ENCODE results near the gene PRR33.
"Not testable (repeated sequence)": the region's sequence is repeated elsewhere in the genome, so short reads cannot be mapped to it uniquely, and the experiment has no call there.

The PRR33 gene

GRCh38 chr11:1875093-1875850 is 16.4 kb downstream of the PRR33 start:
- H3F3A ChIP-seq (ENCODE audit: control insufficient read depth, insufficient read depth), result no peaks in the 10 kb centered on the region
- H3K79me2 ChIP-seq (ENCODE audit: control insufficient read depth, low read length), result peaks cover 16% of the 10 kb centered on the region
- no peak overlapping the region for H3K4me3 ChIP-seq (ENCODE audit: low read length)
- TF ChIP-seq EZH2phosphoT487 (IDR thresholded peaks at IDR 0.05; ENCODE audit: borderline replicate concordance, low read length) (no peak), CTCF (IDR thresholded peaks at IDR 0.05; ENCODE audit: low read depth, low read length, poor library complexity, severe bottlenecking) (no peak)
- H3K9me2 ChIP-seq (replicated peaks; ENCODE audit: control insufficient read depth, low read length), result no peaks in the 10 kb centered on the region
- no peaks in the 10 kb centered on the region for H3K27me3 ChIP-seq (ENCODE audit: control insufficient read depth, low read length)
- no peak overlapping the region for H3K4me2 ChIP-seq (ENCODE audit: low read length)
- no peaks in the 10 kb centered on the region for H3K36me3 ChIP-seq (ENCODE audit: control insufficient read depth, low read length)
- H3K9me3 ChIP-seq (ENCODE audit: control insufficient read depth, insufficient read depth, low read length), result no peaks in the 10 kb centered on the region
- H3K4me1 ChIP-seq (ENCODE audit: control insufficient read depth, low read length), result no peaks in the 10 kb centered on the region; the same call in 1 of the 2 replicates
- H4K20me1 ChIP-seq (ENCODE audit: control insufficient read depth, insufficient read depth, low read depth, low read length), result peaks cover 6% of the 10 kb centered on the region
- H3K27ac ChIP-seq (ENCODE audit: low read depth, low read length), result no peak overlapping the region

GRCh38 chr11:1874441-1875092 is 17.1 kb downstream of the PRR33 start:
- not testable (repeated sequence) for H3K27me3 ChIP-seq (ENCODE audit: control insufficient read depth, low read length); H3K9me3 ChIP-seq (ENCODE audit: control insufficient read depth, insufficient read depth, low read length); H4K20me1 ChIP-seq (ENCODE audit: control insufficient read depth, insufficient read depth, low read depth, low read length); H3K4me2 ChIP-seq (ENCODE audit: low read length); H3K9me2 ChIP-seq (replicated peaks; ENCODE audit: control insufficient read depth, low read length); H3F3A ChIP-seq (ENCODE audit: control insufficient read depth, insufficient read depth); H3K27ac ChIP-seq (ENCODE audit: low read depth, low read length); H3K36me3 ChIP-seq (ENCODE audit: control insufficient read depth, low read length); H3K4me3 ChIP-seq (ENCODE audit: low read length); H3K4me1 ChIP-seq (ENCODE audit: control insufficient read depth, low read length)
- H3K79me2 ChIP-seq (ENCODE audit: control insufficient read depth, low read length), result peaks cover 16% of the 10 kb centered on the region

GRCh38 chr11:1873813-1874150 is 17.9 kb downstream of the PRR33 start:
- not testable (repeated sequence) for H3K4me1 ChIP-seq (ENCODE audit: control insufficient read depth, low read length); H3F3A ChIP-seq (ENCODE audit: control insufficient read depth, insufficient read depth); H3K4me2 ChIP-seq (ENCODE audit: low read length); H3K9me3 ChIP-seq (ENCODE audit: control insufficient read depth, insufficient read depth, low read length); H3K4me3 ChIP-seq (ENCODE audit: low read length); H4K20me1 ChIP-seq (ENCODE audit: control insufficient read depth, insufficient read depth, low read depth, low read length); H3K27me3 ChIP-seq (ENCODE audit: control insufficient read depth, low read length); H3K9me2 ChIP-seq (replicated peaks; ENCODE audit: control insufficient read depth, low read length); H3K27ac ChIP-seq (ENCODE audit: low read depth, low read length); H3K36me3 ChIP-seq (ENCODE audit: control insufficient read depth, low read length)
- peaks cover 16% of the 10 kb centered on the region for H3K79me2 ChIP-seq (ENCODE audit: control insufficient read depth, low read length)

- no peak overlapping the region for H3K4me2 ChIP-seq (ENCODE audit: low read length)
- TF ChIP-seq CTCF (IDR thresholded peaks at IDR 0.05; ENCODE audit: low read depth, low read length, poor library complexity, severe bottlenecking) (no peak), EZH2phosphoT487 (IDR thresholded peaks at IDR 0.05; ENCODE audit: borderline replicate concordance, low read length) (no peak)
- no peaks in the 10 kb centered on the region for H3K9me3 ChIP-seq (ENCODE audit: control insufficient read depth, insufficient read depth, low read length)
- H4K20me1 ChIP-seq (ENCODE audit: control insufficient read depth, insufficient read depth, low read depth, low read length), result peaks cover 3% of the 10 kb centered on the region; the same call in 1 of the 2 replicates
- H3K4me3 ChIP-seq (ENCODE audit: low read length), result no peak overlapping the region
- no peaks in the 10 kb centered on the region for H3K9me2 ChIP-seq (replicated peaks; ENCODE audit: control insufficient read depth, low read length)
- H3K27ac ChIP-seq (ENCODE audit: low read depth, low read length), result no peak overlapping the region
- peaks cover 16% of the 10 kb centered on the region for H3K79me2 ChIP-seq (ENCODE audit: control insufficient read depth, low read length)
- no peaks in the 10 kb centered on the region for H3K4me1 ChIP-seq (ENCODE audit: control insufficient read depth, low read length)
- no peaks in the 10 kb centered on the region for H3K36me3 ChIP-seq (ENCODE audit: control insufficient read depth, low read length)
- no peaks in the 10 kb centered on the region for H3F3A ChIP-seq (ENCODE audit: control insufficient read depth, insufficient read depth)
- no peaks in the 10 kb centered on the region for H3K27me3 ChIP-seq (ENCODE audit: control insufficient read depth, low read length)
Observed at GRCh38 chr11:1873048-1873812, 18.5 kb downstream of the PRR33 start.
